HEK293 (cell line): ENCODE results near the gene DNAJA3.

ENCODE experiments used
- KLF9 ChIP-seq: fragments of 450-650 bp; formaldehyde crosslinking; IDR thresholded peaks from 2 replicates; pipeline ENCODE4 v1.5.1; 2016; ENCODE audit warnings: missing biosample characterization, missing genetic modification characterization, low read depth
- MZF1 ChIP-seq: fragments of 450-650 bp; formaldehyde crosslinking; IDR thresholded peaks from 2 replicates; pipeline ENCODE4 v1.5.1; 2017; ENCODE audit warnings: missing biosample characterization, missing genetic modification characterization, borderline replicate concordance
- PRDM10 ChIP-seq: fragments of 450-650 bp; formaldehyde crosslinking; IDR thresholded peaks from 2 replicates; pipeline ENCODE4 v1.5.1; 2016; ENCODE audit warnings: missing biosample characterization, missing genetic modification characterization
- SCRT1 ChIP-seq: fragments of 450-650 bp; formaldehyde crosslinking; IDR thresholded peaks from 2 replicates; pipeline ENCODE4 v1.5.1; 2016; ENCODE audit warnings: missing biosample characterization, missing genetic modification characterization, borderline replicate concordance
- ZBTB10 ChIP-seq: fragments of 450-650 bp; formaldehyde crosslinking; IDR thresholded peaks from 2 replicates; pipeline ENCODE4 v1.5.1; 2016; ENCODE audit warnings: missing biosample characterization, missing genetic modification characterization
- ZBTB11 ChIP-seq: fragments of 450-650 bp; formaldehyde crosslinking; conservative IDR thresholded peaks from 2 replicates; pipeline ENCODE4 v1.5.1; 2016; ENCODE audit warnings: low read depth, missing biosample characterization, missing genetic modification characterization
- ZBTB26 ChIP-seq: fragments of 450-650 bp; formaldehyde crosslinking; optimal IDR thresholded peaks from 2 replicates; pipeline ENCODE3; 2016; ENCODE audit warnings: missing biosample characterization, mild to moderate bottlenecking, missing genetic modification characterization
- ZFHX2 ChIP-seq: fragments of 450-650 bp; formaldehyde crosslinking; conservative IDR thresholded peaks from 2 replicates; pipeline ENCODE4 v1.5.1; 2016; ENCODE audit warnings: missing biosample characterization, missing genetic modification characterization
- ZFP41 ChIP-seq: fragments of 450-650 bp; formaldehyde crosslinking; IDR thresholded peaks from 2 replicates; pipeline ENCODE4 v1.5.1; 2016; ENCODE audit warnings: missing biosample characterization, missing genetic modification characterization, borderline replicate concordance
- ZIC2 ChIP-seq: fragments of 450-650 bp; formaldehyde crosslinking; IDR thresholded peaks from 2 replicates; pipeline ENCODE4 v1.5.1; 2016; ENCODE audit warnings: missing biosample characterization, missing genetic modification characterization
- ZNF112 ChIP-seq: fragments of 450-650 bp; formaldehyde crosslinking; IDR thresholded peaks from 2 replicates; pipeline ENCODE4 v1.5.0; 2017; ENCODE audit warnings: missing biosample characterization, missing genetic modification characterization
- ZNF148 ChIP-seq: fragments of 450-650 bp; formaldehyde crosslinking; IDR thresholded peaks from 2 replicates; pipeline ENCODE4 v1.5.0; 2017; ENCODE audit warnings: missing biosample characterization, missing genetic modification characterization, borderline replicate concordance
- ZNF16 ChIP-seq: fragments of 450-650 bp; formaldehyde crosslinking; IDR thresholded peaks from 2 replicates; pipeline ENCODE4 v1.5.1; 2016; ENCODE audit warnings: low read depth, missing biosample characterization, missing genetic modification characterization
- ZNF2 ChIP-seq: fragments of 450-650 bp; formaldehyde crosslinking; IDR thresholded peaks from 2 replicates; pipeline ENCODE4 v1.5.1; 2016; ENCODE audit warnings: missing biosample characterization, missing genetic modification characterization
- ZNF202 ChIP-seq: fragments of 450-650 bp; formaldehyde crosslinking; IDR thresholded peaks from 2 replicates; pipeline ENCODE4 v1.5.1; 2016; ENCODE audit warnings: missing biosample characterization, missing genetic modification characterization, borderline replicate concordance
- ZNF223 ChIP-seq: fragments of 450-650 bp; formaldehyde crosslinking; IDR thresholded peaks from 2 replicates; pipeline ENCODE4 v1.5.1; 2016; ENCODE audit warnings: missing biosample characterization, missing genetic modification characterization
- ZNF354C ChIP-seq: fragments of 450-650 bp; formaldehyde crosslinking; IDR thresholded peaks from 2 replicates; pipeline ENCODE4 v1.5.1; 2016; ENCODE audit warnings: missing biosample characterization, missing genetic modification characterization, low read depth, borderline replicate concordance
- ZNF423 ChIP-seq: fragments of 450-650 bp; formaldehyde crosslinking; IDR thresholded peaks from 2 replicates; pipeline ENCODE4 v1.5.1; 2016; ENCODE audit warnings: missing biosample characterization, missing genetic modification characterization
- ZNF555 ChIP-seq: fragments of 450-650 bp; formaldehyde crosslinking; conservative IDR thresholded peaks from 2 replicates; pipeline ENCODE4 v1.5.1; 2017; ENCODE audit warnings: missing biosample characterization, mild to moderate bottlenecking, missing genetic modification characterization, inconsistent platforms
- ZNF560 ChIP-seq: fragments of 450-650 bp; formaldehyde crosslinking; IDR thresholded peaks from 2 replicates; pipeline ENCODE4 v1.5.1; 2017; ENCODE audit warnings: missing biosample characterization, missing genetic modification characterization, borderline replicate concordance
- ZNF585B ChIP-seq: fragments of 450-650 bp; formaldehyde crosslinking; IDR thresholded peaks from 2 replicates; pipeline ENCODE4 v1.5.1; 2016; ENCODE audit warnings: missing biosample characterization, missing genetic modification characterization
- ZNF621 ChIP-seq: fragments of 450-650 bp; formaldehyde crosslinking; IDR thresholded peaks from 2 replicates; pipeline ENCODE4 v1.5.1; 2017; ENCODE audit warnings: missing biosample characterization, missing genetic modification characterization
- ZNF623 ChIP-seq: fragments of 450-650 bp; formaldehyde crosslinking; IDR thresholded peaks from 2 replicates; pipeline ENCODE4 v1.5.1; 2016; ENCODE audit warnings: missing biosample characterization, missing genetic modification characterization
- ZNF677 ChIP-seq: fragments of 450-650 bp; IDR thresholded peaks from 2 replicates; pipeline ENCODE4 v1.5.0; 2018; ENCODE audit warnings: missing biosample characterization, mild to moderate bottlenecking, missing genetic modification characterization, moderate library complexity
- ZNF707 ChIP-seq: fragments of 450-650 bp; formaldehyde crosslinking; IDR thresholded peaks from 2 replicates; pipeline ENCODE4 v1.5.1; 2016; ENCODE audit warnings: missing biosample characterization, missing genetic modification characterization
- ZNF768 ChIP-seq: fragments of 450-650 bp; formaldehyde crosslinking; IDR thresholded peaks from 2 replicates; pipeline ENCODE4 v1.5.1; 2018; ENCODE audit warnings: missing biosample characterization, mild to moderate bottlenecking, missing genetic modification characterization

The DNAJA3 gene

GRCh38 chr16:4425378-4426020 lies at the start of gene DNAJA3 (continued):
- peak; percentile 100 for TF ChIP-seq ZBTB26 (tag by site-specific recombination)
- no peak for TF ChIP-seq ZBTB10 (tag by site-specific recombination)
- no peak for TF ChIP-seq ZNF354C (tag by site-specific recombination)
- no peak for TF ChIP-seq ZNF16 (tag by site-specific recombination)
- no peak for TF ChIP-seq ZNF148
- no peak for TF ChIP-seq ZNF623 (tag by site-specific recombination)
- peak; percentile 26; the same call in 1 of the 2 replicates for TF ChIP-seq ZNF2 (tag by site-specific recombination)
- TF ChIP-seq SCRT1 (tag by site-specific recombination) = no peak
- TF ChIP-seq ZFHX2 (tag by site-specific recombination) = 0 out of 2 replicates have a peak, but pooled peaks have one; percentile 22
- no peak for TF ChIP-seq ZNF202
- TF ChIP-seq ZFP41 (tag by site-specific recombination) = no peak
- peak; percentile 60; the same call in 1 of the 2 replicates for TF ChIP-seq KLF9 (tag by site-specific recombination)
- no peak for TF ChIP-seq ZNF707
- no peak for TF ChIP-seq ZNF560 (tag by site-specific recombination)
- TF ChIP-seq ZBTB11 (tag by site-specific recombination) = peak; percentile 28; the same call in 1 of the 2 replicates
- TF ChIP-seq PRDM10 (tag by site-specific recombination) = peak; percentile 91
- TF ChIP-seq ZIC2 (tag by site-specific recombination) = 0 out of 2 replicates have a peak, but pooled peaks have one; percentile 55
- no peak for TF ChIP-seq ZNF585B (tag by site-specific recombination)
- TF ChIP-seq ZNF621 (tag by site-specific recombination) = no peak
- no peak for TF ChIP-seq ZNF555 (tag by site-specific recombination)
- TF ChIP-seq ZNF223 = no peak
- no peak for TF ChIP-seq ZNF677 (tag by site-specific recombination)
- no peak for TF ChIP-seq MZF1
- no peak for TF ChIP-seq ZNF112
- TF ChIP-seq ZNF423 (tag by site-specific recombination) = no peak
- no peak for TF ChIP-seq ZNF768 (tag by site-specific recombination)
